HG03565 (cell line): ENCODE data around the gene SPIN4.
"Not testable (repeated sequence)": the region's sequence is repeated elsewhere in the genome, so short reads cannot be mapped to it uniquely, and the experiment has no call there.

Experiments used
- ATAC-seq: cut with Tn5 transposase; IDR thresholded peaks from one replicate; pipeline ENCODE4 v1.9.1; 2021; ENCODE audit warnings: mild to moderate bottlenecking, moderate library complexity; ENCODE audit not compliant: unreplicated experiment

SPIN4 gene

DNA sequence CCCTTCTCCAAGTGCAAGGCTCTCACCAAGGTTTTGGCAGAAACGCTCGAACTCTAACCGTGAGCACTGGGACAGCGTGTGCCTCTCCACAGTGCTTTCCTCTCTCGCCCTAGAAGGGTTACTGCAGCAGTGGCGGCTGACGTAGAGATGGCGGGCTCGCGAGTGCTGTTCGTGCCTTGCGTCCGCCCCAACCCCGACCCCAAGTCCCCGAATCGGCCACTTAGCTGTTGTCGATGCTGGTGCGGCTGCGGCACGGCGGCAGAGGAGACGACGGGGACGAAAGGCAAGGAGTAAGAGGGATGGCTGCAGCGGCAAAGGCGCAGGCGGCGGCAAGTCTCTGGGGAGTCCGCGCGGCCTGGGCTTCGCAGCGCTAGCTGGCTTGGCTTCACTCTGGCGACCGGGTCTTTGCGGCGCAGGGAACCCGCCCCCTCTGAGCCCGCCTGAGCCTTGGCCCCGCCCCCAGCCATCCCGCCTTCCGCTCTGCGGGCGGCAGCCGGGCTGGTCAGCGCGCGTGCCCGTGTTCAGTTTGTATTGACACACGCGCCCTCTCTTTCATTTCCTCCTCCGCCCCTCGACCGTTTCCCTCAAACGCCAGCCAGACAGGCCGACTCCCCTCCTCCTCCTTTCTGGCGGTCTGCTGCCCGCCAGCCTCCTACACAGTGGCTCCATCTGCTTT is at the start of gene SPIN4:
Gene SPIN4 (minus strand): TSS at position 392 of the 676 bp plus-strand sequence. CDS start 513 bp downstream, outside the sequence.
- peak; percentile 84 for ATAC-seq

DNA sequence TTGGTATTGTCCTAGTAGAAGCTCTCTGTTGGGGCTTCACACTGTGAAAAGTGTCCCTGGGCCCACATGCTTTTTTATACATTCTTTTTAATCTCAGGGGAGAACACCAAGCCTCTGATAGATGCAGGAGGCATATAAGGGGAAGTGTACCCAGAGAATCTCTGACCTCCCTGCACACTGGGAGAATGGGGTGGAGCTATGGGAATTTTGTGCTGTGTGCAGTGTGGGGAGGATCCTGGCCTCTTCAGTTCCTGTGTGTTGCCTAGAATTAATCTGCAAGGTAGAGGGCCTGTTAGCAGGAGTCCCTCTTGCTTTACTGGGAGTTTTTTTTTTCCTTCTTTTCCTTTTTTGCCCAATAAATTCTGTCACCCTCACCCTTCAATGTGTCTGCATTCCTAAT is 49.2 kb upstream of the SPIN4 start:
- ATAC-seq, result no peak

DNA sequence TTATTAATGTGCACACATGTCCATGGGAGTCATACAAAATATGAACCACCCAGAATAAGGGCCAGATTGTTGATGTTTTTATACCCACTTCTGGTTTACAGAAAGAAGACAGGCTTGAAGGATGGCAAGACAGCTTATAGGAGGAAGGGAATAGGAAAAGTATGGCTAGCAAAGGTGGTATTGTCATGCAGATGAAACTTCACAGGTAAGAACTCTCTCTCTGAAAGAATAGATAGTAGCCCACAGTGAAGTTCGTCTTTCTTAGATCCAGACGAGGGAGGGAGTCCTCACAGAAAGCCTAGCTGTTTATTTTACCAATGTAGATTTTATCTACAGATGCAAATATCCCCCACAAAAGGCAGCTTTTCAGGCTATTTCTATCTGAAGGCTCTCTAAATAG is 43.7 kb upstream of the SPIN4 start:
- ATAC-seq, result no peak

DNA sequence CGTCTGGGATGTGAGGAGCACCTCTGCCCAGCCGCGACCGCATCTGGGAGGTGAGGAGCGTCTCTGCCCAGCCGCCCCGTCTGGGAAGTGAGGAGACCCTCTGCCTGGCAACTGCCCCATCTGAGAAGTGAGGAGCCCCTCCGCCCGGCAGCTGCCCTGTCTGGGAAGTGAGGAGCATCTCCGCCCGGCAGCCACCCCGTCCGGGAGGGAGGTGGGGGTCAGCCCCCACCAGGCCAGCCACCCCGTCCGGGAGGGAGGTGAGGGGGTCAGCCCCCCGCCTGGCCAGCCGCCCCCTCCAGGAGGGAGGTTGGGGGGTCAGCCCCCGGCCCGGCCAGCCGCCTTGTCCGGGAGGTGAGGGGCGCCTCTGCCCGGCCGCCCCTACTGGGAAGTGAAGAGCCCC is 42.0 kb upstream of the SPIN4 start:
- ATAC-seq, result not testable (repeated sequence)

DNA sequence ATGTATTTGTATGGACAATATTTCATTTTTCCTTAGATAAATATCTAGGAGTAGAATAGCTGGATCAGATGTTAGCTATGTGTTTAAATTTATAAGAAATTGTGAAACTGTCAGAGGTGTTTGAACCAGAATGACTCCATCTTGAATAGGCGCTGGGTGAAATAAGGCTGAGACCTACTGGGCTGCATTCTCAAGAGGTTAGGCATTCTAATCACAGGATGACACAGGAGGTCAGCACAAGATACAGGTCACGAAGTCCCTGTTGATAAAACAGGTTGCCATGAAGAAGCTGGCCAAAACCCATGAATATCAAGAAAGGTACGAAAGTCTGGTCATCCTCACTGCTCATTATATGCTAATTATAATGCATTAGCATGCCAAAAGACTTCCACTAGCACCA is 36.3 kb upstream of the SPIN4 start:
- ATAC-seq, result no peak

DNA sequence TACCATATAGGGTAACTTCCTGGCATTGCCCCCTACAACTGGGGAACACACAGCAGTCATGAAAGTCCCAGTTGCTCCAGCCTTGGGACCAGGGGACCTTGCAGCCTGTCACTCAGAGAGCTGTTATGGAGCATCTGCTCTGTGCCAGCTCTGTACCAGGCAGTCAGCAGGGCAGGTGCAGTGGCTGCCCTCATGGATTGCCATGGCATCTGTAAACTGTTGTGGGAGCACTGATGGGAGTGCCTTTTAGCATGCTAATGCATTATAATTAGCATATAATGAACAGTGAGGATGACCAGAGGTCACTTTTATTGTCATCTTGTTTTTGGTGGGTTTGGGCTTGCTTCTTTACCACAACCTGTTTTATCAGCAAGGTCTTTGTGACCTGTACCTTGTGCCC is 33.1 kb upstream of the SPIN4 start:
- ATAC-seq, result not testable (repeated sequence)

DNA sequence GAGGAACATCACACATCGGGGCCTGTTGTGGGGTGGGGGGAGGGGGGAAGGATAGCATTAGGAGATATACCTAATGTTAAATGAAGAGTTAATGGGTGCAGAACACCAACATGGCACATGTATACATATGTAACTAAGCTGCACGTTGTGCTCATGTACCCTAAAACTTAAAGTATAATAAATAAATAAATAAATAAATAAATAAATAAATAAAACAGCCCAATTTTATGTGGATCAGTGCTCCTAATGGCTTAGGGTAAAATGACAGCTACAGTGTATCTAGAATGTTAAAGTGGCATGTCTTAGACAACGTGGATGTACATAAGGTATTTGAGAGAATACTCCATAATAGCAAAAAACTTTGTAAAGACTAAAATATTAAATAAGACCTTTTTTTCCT is 21.9 kb upstream of the SPIN4 start:
- ATAC-seq, result not testable (repeated sequence)

DNA sequence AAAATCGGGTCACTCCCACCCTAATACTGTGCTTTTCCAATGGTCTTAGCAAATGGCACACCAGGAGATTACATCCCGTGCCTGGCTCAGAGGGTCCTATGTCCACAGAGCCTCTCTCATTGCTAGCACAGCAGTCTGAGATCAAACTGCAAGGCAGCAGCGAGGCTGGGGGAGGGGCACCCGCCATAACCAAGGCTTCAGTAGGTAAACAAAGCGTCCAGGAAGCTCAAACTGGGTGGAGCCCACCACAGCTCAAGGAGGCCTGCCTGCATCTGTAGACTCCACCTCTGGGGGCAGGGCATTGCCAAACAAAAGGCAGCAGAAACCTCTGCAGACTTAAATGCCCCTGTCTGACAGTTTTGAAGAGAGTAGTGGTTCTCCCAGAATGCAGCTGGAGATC is 16.6 kb upstream of the SPIN4 start:
- ATAC-seq, result not testable (repeated sequence)

DNA sequence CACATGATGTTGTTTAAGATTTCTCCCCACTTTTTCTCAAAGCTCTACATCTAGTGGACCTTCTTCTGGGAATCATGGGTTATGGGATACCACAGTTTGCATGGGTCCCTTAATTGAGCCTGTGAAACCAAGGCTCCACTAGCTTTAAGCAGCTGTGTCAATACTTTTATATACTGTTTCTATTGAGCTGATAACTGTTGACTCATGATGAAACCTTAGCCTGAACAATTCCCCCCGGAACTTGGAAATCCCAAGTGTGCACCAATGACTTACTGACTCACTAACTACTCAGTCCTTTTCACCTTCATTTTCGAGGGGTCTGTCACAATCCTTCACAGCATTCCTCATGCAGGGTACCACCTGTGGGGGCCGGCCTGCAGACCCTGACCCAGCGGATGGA is 12.7 kb upstream of the SPIN4 start:
- ATAC-seq, result no peak

DNA sequence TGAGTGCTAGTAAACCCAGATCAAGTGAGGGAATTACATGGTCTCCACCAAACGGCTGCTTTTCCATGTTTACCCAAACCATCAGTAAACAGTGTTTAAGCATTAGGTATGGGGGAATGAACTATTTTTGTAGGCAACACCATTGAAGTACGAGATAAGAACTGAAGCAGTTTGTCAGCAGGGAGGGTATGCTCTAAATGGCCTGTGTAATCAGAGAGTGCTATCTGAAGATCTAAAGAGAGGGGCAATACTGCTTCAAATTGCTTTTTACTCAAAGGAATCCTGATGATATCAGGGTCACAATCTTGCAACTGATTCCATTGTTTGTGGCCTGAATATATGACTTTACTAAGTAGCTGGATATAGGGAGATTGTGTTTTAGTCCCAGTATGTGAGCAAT is 10.4 kb upstream of the SPIN4 start:
- no peak for ATAC-seq

DNA sequence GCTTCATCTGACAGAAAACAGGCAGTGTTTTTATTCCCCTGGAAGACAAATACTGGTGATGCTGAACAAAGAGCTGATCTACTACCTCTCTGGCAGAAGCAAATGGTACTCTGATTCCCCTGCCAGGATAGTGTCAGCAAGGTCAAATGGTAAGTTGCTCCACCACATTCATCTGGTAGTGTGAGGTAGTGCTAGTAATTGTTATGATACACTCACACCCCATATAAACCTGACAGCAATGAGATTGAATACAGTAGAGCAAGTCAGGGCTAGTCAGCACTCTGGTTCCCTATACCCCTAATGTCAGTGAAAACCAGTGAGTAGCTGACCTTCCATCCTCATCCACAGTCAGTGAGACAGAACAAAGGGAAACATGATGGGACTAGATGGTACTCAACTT is 3.4 kb upstream of the SPIN4 start:
- no peak for ATAC-seq

DNA sequence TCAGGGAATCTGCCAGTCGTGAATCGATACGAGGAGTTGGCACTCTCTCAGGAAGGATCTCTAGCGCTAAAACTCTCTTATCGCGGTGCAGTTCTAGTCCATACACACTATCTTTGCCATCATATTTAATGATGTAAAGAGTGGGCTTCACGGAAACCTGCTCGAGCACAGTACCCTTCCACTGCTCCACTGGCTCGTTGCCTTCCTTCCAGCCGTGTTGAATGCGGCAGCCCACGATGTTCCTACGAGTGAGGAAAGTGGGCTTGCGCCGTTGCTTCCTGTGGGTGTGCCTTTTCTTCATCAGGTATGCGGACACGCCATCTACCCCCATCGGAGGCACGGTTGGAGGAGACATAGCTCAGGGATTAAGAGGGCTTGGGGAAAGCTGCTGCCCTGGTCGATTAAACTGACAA is 661 bp downstream of the SPIN4 start:
- ATAC-seq, result peak; percentile 27

DNA sequence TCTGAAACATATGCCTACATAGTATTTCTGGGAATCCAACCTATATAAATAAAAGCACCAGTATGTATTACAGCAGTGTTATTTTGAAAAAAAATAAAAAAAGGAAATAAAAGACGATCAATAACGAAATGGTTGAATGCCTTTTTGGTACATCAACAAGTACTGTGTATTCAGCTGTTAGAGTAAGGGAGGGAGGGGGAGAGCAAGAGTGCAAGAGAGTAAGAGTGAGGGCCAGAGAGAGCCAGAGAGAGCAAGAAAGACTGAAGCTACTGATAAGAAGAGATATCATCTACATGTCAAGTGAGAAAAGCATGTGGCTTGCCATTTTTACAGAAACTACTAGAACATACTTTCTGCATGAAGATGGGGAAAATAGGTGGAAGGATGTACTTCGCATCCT is 1.8 kb downstream of the SPIN4 start:
- ATAC-seq, result no peak

DNA sequence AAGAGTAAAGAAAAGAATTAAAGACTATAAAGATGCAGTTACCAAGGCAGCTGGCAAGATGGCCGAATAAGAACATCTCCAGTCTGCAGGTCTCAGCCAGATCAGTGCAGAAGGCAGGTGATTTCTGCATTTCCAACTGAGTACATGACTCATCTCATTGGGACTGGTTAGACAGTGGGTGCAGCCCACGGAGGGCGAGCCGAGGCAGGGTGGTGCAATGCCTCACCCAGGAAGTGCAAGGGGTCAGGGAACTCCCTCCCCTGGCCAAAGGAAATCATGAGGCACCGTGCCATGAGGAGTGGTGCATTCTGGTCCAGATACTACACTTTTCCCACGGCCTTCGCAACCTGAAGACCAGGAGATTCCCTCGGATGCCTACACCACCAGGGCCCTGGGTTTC is 20.5 kb downstream of the SPIN4 start:
- ATAC-seq, result no peak

DNA sequence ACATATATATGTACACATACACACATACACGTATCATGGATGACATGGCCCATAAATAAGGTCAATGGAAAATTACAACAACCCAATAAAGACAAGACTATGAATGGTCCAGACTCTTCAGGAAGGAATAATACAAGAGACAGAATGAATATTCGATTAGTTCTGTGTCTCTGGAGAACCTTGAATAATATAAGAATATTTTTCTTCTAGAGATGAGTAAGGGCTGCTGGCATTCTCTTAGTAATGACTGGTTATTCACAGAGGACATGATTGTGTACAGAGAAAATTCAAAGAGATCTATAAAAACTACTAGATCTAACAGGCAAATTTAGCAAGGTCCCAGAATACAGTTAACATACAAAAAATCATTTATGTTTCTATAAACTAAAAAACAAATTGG is 23.3 kb downstream of the SPIN4 start:
- no peak for ATAC-seq

DNA sequence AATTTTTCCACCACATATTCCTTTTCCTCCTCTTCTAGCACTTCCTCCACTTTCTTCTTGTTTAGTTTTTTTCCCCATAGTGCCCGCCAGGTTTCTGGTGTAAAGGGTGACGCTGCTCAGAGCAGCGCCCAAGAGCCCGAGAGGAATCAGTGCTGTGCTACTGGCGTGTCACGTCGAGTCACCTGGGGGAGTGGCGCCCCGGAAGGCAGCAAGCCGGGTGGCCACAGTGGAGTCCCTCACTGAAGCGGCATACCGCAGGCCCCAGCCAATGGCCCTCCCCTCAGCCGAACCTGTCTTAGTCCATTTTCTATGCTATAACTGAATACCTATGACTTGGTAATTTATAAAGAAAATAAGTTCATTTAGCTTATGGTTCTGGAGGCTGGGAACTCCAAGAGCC is 51.5 kb downstream of the SPIN4 start:
- ATAC-seq, result no peak
